Fibroblast of peridontal ligament (primary cell): ENCODE data around the gene CAPN2.
"Not testable (repeated sequence)": the region's sequence is repeated elsewhere in the genome, so short reads cannot be mapped to it uniquely, and the experiment has no call there.

Source experiments
- DNase-seq: peaks from one replicate; pipeline ENCODE4 v3.0.0-alpha.2; 2010; ENCODE audit errors: extremely low read depth

The CAPN2 gene

GRCh38 chr1:223792046-223792445 lies 79.7 kb downstream of the CAPN2 start:
- DNase-seq: no peak

DNA sequence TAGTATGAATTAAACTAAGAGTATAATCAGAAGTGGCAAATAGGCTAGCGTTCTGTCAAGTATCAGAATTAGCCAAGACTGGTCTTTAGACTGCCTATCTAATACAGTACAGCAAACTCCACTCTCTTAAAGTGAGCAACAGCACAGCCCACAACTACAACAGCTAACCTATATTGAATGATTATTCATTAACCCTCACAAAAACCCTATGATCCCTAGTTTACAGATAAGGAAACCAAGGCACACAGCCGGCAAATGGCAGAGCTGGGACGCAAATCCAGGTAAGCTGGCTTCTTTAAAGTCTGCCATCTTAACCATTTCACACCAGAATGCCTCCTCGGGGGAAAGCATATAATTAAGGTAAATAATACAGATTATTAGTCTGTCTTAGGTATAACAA lies 81.4 kb downstream of the CAPN2 start:
- no peak for DNase-seq

GRCh38 chr1:223794136-223794880 lies 82.0 kb downstream of the CAPN2 start:
- no peak for DNase-seq

DNA sequence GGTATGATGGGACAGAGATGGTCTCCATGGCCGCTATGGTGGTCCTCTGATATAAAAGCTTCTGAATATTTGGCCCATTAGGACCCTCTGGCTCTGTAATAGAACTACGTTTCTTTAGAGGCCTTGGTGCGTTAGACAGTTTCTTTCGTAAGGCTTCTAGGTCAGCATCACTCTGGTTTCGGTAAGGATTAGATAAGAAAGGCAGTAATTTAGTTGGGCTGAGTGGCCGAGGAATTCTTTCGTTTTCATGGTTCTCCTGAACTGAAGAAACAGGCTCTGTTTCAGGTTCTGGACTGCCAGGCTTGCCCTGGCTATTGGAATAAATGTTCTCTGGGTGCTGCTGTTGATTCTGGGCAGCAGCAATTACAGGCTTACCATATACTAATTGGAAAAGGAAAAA lies 83.9 kb downstream of the CAPN2 start:
- DNase-seq: no peak

- no peak for DNase-seq
These were observed 89.7 kb downstream of the CAPN2 start for GRCh38 chr1:223802032-223802431.

- DNase-seq: no peak
These were observed 90.3 kb downstream of the CAPN2 start for GRCh38 chr1:223802602-223803001.

GRCh38 chr1:223803211-223803610 lies 90.9 kb downstream of the CAPN2 start:
- DNase-seq: no peak

GRCh38 chr1:223809905-223810304 lies 97.6 kb downstream of the CAPN2 start:
- DNase-seq: not testable (repeated sequence)

DNA sequence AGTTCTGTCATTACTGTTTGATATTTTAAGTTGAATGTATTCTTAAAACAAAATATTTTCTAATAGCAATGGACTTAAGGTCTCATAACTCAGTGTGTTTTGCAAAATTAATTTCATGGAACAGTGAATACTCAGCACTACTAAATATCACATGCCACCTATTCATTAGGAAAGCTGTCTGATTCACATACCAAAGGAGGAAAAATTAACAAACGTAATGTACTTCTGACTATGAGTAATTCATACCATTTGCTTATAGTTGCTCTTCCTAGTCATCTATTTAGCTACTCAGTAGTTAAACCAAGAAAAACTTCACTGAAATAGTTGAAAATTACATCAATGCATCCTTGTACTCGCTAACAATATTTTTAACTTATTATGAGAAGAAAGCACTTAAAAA lies 98.2 kb downstream of the CAPN2 start:
- no peak for DNase-seq

DNA sequence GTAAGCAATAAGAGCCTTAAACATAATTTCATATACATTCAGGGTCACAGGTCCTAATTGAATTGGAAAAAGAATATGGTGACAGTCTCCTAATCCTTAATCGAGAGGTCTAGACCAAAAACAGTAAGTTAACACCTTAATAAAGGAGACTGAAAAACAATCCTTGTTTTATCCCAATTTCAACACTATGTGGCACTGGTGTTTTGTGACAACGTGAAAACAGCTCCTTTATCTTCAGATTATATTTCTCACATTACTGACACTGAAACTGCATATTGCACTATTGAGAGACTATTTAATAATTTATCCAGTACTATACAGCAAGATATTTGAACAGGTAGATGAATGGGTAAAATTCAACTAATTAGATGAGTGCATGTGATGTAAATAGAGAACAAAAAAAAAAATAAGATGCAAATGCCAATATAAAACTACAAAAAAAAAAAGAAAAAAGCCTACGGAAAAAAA lies 99.3 kb downstream of the CAPN2 start:
- peak; percentile 78 for DNase-seq

GRCh38 chr1:223813645-223814044 lies 101.3 kb downstream of the CAPN2 start:
- DNase-seq: no peak

DNA sequence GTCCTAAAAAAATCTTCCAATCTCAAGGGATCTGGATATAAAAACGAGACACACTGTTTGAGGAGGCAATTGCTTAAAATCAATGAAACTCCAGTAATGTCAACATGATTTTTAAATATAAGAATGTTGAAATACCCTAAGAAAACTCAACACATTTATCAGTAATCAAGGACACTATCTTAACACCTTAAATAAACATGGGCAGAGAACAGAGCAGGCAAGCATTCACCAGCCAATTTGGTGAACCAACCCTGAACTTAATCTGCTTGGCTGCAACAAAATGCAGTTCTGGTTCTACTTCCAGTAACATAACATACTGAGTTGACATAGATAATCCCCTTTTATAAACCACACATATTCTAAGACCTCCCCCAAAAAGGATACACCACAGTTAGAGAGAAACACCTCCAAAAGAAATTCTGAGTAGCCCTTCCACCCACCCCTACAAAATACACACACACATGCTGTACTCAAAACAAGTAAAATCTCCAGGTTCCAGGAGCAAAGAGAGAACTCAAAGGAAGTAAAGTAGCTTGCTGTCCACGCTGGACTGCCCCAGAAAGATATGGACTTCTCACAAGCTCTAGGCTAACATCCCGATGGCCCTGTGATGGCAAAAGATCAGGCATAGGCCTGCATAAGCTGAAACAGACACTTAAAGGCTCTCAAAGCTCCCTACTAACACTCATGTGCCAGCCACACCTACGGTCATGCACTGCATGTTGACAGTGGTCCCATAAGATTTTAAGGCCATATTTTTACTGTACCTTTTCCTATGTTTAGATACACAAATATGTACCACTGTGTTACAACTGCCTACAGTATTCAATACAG lies 102.9 kb downstream of the CAPN2 start:
- no peak for DNase-seq

- DNase-seq: peak; percentile 25
These were observed 103.5 kb downstream of the CAPN2 start for GRCh38 chr1:223815865-223816264.

DNA sequence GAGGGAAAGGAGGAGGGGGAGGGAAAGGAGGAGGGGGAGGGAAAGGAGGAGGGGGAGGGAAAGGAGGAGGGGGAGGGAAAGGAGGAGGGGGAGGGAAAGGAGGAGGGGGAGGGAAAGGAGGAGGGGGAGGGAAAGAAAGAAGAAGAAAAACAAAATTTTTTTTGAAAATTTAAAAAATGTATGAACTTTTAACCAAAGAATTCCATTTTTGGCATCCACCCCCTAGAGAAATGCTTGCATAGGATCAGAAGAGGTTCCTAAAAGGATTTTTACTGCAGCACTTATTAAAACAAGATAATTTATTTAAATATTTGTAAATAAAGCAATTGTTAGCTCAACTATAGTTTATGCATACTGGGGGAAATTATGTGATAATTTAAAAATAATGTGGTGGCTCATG lies 104.9 kb downstream of the CAPN2 start:
- DNase-seq: not testable (repeated sequence)

GRCh38 chr1:223819730-223820514 lies 107.6 kb downstream of the CAPN2 start:
- DNase-seq: peak; percentile 89

GRCh38 chr1:223820515-223820858 lies 108.1 kb downstream of the CAPN2 start:
- DNase-seq: peak; percentile 33

GRCh38 chr1:223820971-223821370 lies 108.6 kb downstream of the CAPN2 start:
- no peak for DNase-seq

GRCh38 chr1:223824287-223824686 lies 111.9 kb downstream of the CAPN2 start:
- no peak for DNase-seq

- no peak for DNase-seq
These were observed 112.4 kb downstream of the CAPN2 start for GRCh38 chr1:223824712-223825111.
